22Rv1 (cell line): Measurements from ENCODE around the gene SEPTIN5.

Experiments used
- ZFX ChIP-seq: fragments of 450-650 bp; IDR thresholded peaks from 2 replicates; pipeline ENCODE4 v1.6.1; 2017; ENCODE audit warnings: antibody characterized with exemption, borderline replicate concordance
- TF ChIP-seq, protein P1 (sequence below): fragments of 450-650 bp; IDR thresholded peaks from 2 replicates; pipeline ENCODE4 v1.5.1; 2017; ENCODE audit warnings: mild to moderate bottlenecking

- TF ChIP-seq, protein P1, sequence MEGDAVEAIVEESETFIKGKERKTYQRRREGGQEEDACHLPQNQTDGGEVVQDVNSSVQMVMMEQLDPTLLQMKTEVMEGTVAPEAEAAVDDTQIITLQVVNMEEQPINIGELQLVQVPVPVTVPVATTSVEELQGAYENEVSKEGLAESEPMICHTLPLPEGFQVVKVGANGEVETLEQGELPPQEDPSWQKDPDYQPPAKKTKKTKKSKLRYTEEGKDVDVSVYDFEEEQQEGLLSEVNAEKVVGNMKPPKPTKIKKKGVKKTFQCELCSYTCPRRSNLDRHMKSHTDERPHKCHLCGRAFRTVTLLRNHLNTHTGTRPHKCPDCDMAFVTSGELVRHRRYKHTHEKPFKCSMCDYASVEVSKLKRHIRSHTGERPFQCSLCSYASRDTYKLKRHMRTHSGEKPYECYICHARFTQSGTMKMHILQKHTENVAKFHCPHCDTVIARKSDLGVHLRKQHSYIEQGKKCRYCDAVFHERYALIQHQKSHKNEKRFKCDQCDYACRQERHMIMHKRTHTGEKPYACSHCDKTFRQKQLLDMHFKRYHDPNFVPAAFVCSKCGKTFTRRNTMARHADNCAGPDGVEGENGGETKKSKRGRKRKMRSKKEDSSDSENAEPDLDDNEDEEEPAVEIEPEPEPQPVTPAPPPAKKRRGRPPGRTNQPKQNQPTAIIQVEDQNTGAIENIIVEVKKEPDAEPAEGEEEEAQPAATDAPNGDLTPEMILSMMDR: no peak
- TF ChIP-seq ZFX: no peak
Observed at GRCh38 chr22:19769393-19769715, 55.1 kb downstream of the SEPTIN5 start.
